Activated CD8-positive, alpha-beta memory T cell treated with anti-CD3 and anti-CD28 coated beads for 48 hours (primary cell): ENCODE data around the gene GRIN3A.

Experiments used
- DNase-seq, 3 experiments: peaks; one replicate each; pipeline ENCODE4 v3.0.0-alpha.2; 2020; ENCODE audit warnings: low read depth in 2 of 3, low spot score in 2 of 3

The GRIN3A gene

DNA sequence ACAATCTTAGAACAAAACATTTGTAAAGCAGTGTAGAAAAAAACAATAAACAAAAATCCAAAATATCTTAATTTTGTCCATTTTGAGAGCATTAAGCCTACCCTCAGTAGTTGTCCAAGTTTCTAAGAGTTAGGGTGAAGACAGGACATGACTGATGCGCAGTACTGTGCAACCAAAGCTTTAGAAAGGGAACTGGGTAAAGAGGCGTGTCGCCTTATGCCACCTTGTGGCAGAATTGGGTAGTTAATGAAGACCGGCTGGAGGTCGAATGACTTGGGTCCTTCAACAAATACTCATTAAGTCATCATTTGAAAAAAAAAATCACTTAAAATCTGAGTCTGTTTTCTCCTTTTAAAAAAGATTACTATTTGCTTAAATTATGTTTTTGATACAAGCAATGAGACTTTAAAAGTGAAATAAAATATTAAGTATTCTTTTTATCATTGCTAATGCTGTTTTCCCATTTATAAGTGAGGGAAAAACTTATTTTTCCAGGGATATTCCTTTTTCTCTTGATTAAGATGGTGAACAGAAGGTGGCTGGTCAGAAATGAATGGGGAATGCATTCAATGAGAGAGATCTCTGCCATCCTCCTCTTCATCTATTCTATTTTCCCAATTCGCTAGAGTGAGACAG is 208.3 kb downstream of the GRIN3A start:
- peak in 1 of 3 experiments; percentile 2 for DNase-seq

DNA sequence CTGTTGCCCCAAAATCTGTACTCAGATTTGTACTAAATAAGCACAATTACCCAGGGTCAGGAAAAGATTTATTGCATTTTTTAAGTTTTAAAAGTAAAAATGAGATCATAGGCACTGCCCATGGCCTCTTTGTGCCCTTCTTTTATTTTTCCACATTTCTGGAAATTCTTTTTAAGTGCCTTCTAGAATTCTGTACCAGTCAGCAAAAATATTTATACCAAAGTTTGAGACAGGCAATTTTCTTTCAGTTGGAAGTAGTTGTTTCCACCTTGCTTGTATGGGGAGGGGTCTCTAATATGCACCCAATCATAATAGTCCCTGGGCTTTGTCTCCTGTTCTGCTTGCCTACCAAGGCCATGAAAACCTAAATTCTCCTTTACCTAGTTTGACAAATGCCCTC is 210.4 kb downstream of the GRIN3A start:
- DNase-seq: no peak

DNA sequence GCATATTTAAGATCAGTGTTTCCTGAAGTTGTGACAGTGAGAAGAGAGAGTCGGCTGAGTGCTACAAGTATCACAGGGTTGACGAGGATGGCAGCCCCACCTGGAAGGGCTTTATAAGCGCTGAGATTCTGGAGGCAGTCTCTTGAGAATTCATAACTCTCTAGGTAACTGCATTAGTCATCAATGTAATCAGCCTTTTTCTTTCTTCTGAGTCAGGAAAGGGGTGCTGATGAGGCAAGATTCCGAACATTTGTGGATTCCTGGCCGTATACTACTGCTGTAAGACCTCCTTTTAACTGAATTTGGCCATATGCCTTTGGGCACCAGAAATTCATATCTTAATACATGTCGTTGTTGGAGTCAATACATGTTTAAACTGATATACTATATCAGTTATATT is 211.4 kb downstream of the GRIN3A start:
- no peak for DNase-seq

DNA sequence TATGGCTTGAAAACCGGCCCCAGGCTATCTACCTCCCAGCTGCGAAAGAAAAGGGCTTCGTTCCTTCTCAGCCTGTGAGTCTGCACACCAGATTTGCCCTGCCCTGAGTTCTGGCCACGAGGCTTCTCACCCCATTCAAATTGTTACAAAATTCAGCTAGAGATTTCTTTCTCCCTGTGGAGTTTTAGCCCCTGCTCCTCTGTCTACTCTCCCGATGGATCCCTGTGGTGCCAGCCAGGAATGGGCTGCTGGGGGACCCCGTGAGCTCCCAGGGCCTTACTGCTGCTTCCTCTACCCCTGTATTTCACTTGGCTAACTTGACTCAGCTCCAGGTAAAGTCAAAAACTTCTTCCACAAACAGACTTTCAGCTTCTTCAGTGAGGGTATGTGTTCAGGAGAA is 214.1 kb downstream of the GRIN3A start:
- DNase-seq: no peak
